Erythroblast (primary cell): ENCODE results near the gene ZNF697.
"Not testable (repeated sequence)": the region's sequence is repeated elsewhere in the genome, so short reads cannot be mapped to it uniquely, and the experiment has no call there.

Source experiments
- DNase-seq, 2 experiments: peaks; one replicate each; lab custom pipeline; 2025; lab: John Stamatoyannopoulos, UW
- GATA1 ChIP-seq: IDR thresholded peaks from 2 replicates; pipeline ENCODE4 v1.6.1; 2011; ENCODE audit warnings: low read depth, mild to moderate bottlenecking, control low read depth, low read length, moderate library complexity
- POLR2A ChIP-seq: IDR thresholded peaks from 2 replicates; pipeline ENCODE4 v1.6.1; 2011; ENCODE audit warnings: mild to moderate bottlenecking, low read length

The ZNF697 gene

DNA sequence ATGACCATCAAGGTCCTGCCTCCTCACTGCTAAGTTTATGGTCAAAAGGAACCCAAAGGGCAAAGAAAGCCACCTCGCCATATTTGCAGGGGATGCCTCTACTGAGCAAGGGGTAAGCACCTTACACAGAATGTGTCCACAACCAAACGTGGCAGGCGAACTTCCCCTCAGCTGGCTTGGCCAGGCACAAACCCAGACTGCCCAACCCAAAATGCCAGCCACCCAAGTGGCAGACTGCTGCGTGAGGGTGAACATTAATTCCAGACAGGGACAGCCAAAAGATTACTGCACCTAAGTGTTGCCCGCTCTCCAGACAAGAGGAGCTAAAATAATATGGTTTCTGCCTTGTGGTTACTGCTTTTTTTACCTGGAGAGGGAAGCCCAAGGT lies 16.0 kb downstream of the ZNF697 start:
- TF ChIP-seq POLR2A (no peak), GATA1 (no peak)
- DNase-seq: no peak

- TF ChIP-seq GATA1 (no peak), POLR2A (no peak)
- DNase-seq: peak; percentile 88 to 92
Observed at GRCh38 chr1:119631433-119632102, 16.5 kb downstream of the ZNF697 start.

- DNase-seq: peak in 1 of 2 experiments; percentile 31
- TF ChIP-seq GATA1 (no peak), POLR2A (no peak)
Observed at GRCh38 chr1:119631086-119631432, 17.0 kb downstream of the ZNF697 start.

GRCh38 chr1:119626841-119627240 lies 21.2 kb downstream of the ZNF697 start:
- DNase-seq: no peak
- TF ChIP-seq GATA1: no peak
- no peak for TF ChIP-seq POLR2A

DNA sequence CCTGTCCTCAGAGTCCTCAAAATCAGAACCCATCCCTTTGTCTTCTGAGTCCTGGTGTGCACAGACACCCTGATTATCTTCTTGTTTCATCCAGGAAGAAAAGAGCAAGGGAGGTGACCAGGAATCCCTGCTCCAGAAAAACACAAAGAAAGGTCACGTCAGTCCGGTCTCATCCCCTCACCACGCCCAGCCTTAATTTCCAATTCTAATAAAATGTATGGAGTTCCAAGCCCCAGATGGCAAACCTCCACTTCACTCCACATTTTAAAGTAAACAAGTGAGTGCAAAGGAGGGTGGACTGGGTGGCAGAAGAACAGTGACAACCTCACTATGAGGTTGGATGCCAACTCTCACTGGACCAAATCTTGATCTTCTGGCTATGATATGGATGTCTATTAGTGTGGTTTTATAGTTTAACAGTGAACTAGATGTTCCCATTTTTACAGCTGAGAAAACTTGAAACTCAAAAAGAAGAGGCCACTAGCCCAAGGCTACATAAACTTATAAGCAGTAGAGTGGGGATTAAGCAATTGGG lies 22.0 kb downstream of the ZNF697 start:
- no peak for TF ChIP-seq POLR2A
- no peak for TF ChIP-seq GATA1

GRCh38 chr1:119623678-119624077 lies 24.4 kb downstream of the ZNF697 start:
- no peak for DNase-seq
- TF ChIP-seq GATA1 (no peak), POLR2A (no peak)

More for the DNA sequence above, 22.0 kb downstream of the ZNF697 start:
- DNase-seq: no peak

- TF ChIP-seq POLR2A: no peak
- no peak for DNase-seq
Observed at GRCh38 chr1:119623193-119623515, 24.9 kb downstream of the ZNF697 start.

- no peak for DNase-seq
- TF ChIP-seq POLR2A (no peak), GATA1 (no peak)
Observed at GRCh38 chr1:119622311-119623192, 25.5 kb downstream of the ZNF697 start.

DNA sequence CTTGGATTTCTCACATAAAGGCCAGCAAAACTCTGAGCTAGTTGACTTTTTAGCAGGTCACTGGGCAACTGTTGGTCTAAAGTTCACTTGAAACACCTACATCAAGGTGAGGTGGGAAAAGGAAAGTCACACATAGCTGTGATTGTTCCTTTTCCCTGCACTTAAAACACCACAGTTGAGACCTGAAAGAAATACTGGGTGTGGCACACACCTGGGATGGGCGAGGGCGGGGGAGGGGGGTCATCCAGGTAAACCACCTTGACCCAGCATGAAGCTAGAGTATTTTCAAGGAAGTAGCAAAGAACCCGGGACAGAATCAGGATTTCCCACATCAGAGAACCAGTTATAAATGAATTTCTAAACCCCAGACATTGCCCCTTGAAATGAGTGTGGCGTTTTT lies 26.4 kb downstream of the ZNF697 start:
- no peak for DNase-seq
- TF ChIP-seq POLR2A (no peak), GATA1 (no peak)

DNA sequence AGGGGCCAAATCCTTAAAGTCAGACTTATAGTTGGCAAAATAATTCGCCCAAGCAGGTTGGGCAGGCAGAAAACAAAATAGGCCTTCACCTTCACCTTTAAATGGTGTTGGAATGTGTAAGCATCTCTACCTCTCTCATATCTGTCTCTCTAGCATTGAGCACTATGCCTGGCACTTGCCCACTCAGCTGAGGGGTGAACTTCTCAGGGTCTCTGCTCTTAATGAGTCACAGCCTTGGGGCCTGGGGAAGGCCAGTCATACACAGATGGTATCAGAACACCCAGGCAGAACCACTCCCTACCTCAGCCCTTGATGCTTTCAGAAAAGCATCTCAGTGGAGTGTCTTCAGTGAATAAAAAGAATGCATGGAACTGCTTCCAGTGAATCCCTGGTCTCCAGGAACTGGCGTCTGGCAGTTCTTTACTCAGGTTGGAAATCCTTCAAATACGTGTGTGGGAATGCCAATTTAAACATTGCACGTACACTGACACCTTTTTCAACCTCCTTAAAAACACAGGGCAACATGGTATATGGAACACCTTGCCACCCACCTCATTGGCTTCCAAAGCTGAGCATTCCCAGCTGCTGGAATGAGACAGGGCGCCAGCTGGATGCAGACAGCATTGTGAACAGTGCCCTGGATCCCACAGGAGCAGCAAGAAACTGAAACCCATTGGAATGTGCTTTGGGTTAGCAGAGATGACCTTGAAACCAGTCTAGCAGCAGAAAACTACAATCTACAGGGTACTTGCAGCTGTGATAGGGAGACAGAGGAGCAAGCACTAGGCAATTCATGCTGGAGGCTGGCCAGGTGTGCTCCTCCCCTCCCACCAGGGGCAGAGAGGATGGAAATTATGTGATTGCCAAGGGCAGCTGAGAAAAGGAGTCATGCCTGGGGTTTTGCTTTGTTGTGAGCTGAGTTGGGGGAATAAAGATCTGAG lies 30.0 kb downstream of the ZNF697 start:
- no peak for TF ChIP-seq POLR2A
- no peak for TF ChIP-seq GATA1
- peak in 1 of 2 experiments; percentile 4 for DNase-seq

GRCh38 chr1:119616748-119617147 lies 31.3 kb downstream of the ZNF697 start:
- not testable (repeated sequence) for DNase-seq

DNA sequence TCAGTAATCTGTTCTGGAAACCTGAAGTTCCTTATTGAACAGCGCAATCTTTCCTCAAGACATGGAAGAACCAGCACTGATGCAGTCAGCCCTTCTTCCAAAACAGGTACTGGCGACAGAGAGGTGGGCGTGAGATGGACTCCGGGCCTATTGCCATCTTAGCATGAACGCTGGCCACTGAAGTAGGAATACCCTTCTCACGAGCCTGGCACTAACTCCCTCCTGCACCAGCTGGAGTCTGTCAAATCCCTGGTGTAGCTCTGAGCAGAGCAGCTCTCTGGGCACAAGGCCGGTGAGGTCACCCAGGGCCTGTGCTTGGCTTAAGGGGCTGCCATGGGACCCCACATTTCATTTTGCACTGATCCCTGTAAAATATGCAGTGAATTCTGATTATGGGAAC lies 33.0 kb downstream of the ZNF697 start:
- not testable (repeated sequence) for DNase-seq

DNA sequence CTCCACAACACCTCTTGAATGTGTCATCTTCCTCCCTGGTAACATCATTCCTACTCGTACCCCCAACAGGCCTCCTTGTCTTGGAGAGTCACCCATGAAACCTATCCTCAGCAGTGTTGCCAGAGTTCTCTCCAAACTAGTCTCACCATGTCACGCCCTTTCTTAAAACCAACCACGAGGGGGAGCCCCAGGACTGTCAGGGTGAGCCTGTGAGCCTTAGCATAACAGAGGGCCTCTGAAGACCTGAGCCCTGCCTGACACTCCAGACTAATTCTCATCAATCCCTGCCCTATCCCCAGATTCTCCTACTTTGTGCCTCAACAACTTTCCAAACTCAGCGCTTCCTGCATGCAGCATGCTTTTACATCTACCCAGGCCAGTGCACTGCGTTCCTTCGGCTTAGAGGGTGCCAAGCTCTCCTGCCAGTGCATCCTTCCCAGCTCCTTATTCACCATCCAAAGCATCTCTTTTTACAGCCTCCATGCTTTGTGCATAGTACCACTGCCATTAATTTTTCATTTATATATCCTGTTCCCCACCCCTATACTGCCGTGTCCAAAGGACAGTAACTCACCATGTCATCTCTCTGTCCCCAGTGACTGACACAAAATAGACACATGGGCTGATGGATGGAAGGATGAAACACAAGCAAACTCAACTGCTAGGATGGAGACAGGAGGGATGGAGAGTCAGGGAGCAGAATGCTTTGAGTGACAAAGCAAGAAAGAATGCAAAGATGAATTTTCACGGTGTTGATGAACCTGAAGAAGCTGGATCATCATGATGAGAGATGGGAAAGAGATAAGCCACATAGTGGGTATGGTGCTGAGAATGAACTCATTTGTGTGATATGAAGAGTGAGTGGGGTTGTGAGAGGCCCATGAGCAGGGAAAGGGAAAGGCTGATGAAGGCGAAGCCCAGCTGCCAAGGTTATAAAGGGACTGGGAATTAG lies 34.0 kb downstream of the ZNF697 start:
- DNase-seq: peak; percentile 82 to 91
- TF ChIP-seq GATA1: no peak
- no peak for TF ChIP-seq POLR2A
